ENCODE results near the gene SF1.

The SF1 gene

DNA sequence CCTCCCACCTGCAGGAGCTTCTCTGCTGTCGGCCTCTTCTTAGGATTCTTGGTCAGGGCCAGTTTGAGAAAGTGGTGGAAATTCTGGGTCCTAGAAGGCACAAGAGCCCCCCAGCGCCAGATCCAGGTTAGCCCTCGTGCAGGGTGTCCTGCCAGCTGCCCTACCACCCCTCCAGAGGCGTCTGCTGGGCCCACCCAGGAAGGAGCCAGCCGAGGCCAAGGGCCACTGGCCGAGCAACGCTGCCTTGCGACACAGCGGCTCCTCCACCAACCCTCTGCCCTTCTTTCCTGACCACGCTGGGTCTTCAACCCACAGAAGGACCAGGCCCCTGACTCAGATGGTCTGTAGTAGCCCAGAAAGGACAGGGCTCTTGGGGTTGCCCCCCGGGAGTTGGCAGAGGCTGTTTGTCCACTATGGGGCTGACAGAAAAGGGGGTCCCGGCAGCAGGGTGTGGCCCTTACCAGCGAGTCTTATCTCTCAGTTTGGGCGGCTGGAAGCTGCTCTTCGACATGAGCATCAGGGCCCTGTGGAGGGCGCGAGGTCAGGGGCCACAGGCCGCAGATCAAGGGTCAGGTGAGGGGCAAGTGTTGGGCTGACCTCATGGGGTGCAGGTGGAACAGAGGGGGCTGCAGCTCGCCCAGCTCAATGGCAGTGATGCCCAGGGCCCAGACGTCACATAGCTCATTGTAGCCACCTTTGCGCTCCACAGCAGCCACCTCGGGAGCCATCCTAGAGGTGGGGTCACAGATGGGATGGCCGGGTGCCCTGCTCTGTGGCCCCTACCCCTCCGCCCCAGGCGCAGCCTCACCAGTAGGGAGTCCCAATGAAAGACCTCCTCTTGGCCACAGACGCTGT, 22.2 kb upstream of the SF1 start:
- DNase-seq (ENCODE audit: low read depth): no peak

DNA sequence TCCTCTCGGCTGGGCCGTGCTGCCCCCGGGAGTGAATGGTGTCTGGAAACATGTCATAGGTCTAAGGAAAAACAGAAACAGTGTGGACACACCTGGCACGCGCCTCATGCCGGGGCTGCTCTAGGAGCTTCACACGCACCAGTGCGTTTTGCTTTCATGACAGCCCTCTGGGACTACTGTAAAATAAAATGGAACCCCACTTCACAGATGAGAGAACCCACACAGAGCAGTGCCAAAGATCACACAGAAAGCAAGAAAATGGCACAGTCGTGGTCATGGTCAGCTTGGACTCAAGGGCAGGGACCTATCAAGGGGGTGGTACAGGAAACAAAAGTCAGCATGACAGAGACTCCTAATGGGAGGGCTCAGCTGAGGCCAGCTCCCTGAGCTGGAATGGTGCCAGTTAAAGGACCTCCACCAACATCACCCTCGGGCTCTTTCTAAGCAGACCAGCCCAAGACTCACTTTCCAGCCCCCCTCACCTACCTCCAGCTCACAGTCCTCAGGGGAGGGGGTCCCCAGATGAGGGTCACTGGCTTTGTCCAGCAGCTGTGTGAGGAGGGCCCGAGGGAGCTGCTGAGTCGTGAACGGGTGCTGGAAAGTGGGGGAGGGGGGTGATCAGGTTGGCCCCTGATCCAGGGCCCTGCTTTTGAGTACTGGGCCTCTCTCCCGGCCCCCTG, 21.4 kb upstream of the SF1 start:
- DNase-seq (ENCODE audit: low read depth): no peak

DNA sequence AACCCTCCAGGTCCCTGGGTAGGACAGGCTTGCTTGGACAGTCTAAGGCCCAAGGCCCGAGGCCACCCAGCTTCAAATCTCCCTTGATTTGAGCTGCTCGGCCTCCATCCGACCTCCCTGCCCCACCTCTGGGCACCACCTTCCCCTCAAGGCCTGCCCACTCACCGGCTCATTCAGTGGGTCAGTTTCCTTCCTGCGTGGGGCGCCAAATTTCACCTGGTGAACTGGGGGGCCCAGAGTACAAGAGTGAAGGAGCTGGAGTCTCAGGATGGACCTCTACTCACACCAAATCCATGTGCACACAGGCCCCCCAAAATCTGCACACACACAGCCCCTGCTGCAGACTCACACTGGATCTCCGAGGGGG, 20.9 kb upstream of the SF1 start:
- DNase-seq (ENCODE audit: low read depth): no peak

DNA sequence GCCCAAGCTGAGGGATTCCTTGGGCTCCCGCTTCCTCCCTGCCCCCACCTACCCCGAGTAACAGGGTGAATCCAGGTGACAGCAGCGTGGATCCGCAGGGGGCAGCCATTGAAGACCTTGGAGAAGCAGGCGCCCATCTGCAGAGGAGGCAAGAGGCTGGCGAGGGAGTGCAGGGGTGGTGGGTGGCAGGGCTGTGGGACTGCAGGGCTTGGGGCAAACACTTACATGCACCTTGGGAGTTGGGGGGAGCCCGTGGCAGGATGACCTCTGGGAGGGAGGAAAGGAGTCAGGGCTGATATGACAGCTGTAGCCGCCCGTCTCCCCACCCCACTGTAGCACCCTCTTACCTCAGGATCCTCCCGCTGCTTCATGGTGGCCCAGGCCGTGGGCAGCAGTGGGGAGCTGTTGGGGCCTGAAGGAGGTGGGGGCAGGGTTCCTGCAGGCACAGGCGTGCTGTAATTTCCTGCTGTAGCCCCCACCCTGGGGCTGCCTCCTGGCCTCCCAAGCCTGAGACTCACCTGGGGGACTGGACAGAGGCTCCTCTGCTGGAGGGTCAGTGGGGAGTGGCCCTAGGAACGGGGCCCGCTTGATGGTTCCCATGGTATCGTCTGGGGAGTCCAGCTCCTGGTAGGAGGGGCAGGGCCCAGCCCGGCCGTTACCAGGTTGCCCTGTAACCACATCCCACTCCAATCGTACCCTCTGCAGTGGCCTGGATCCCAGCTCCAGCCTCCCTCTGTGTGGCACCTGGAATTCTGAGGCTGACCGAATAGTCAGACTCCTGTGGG, 18.6 kb upstream of the SF1 start:
- DNase-seq (ENCODE audit: low read depth): no peak

DNA sequence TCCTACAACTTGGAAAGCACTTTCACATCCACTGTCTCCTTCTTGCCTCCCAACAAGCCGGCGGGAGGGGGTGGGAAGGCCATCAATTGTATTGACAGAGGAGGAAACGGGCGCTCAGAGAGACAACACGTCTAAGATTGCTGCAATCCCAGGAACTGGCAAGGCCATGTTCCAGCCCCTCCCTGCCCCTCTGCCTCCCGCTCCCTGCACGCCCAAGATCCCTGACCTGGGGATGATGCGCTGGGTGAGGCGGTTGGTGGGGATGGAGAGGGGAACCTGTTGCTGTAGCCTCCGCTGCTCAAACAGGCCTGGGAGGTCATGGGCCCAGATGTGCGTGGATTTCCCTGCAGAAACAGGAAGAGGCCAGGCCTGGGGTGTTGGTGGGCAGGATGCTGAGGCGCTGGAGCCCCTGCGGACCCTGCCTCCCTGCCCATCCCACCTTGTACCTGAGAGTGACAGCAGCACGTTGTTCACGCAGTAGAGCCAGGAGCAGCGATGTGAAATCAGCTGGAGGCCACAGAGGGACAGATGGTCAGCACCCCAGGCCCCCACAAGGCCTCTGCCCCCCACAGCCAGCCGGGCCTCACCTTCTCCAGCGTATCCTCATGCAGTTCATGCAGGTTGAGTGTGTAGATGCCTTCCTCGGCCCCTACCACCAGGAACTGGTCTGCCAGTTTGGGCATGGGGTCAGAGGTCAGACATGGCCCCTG, 17.9 kb upstream of the SF1 start:
- no peak for DNase-seq (ENCODE audit: low read depth)

DNA sequence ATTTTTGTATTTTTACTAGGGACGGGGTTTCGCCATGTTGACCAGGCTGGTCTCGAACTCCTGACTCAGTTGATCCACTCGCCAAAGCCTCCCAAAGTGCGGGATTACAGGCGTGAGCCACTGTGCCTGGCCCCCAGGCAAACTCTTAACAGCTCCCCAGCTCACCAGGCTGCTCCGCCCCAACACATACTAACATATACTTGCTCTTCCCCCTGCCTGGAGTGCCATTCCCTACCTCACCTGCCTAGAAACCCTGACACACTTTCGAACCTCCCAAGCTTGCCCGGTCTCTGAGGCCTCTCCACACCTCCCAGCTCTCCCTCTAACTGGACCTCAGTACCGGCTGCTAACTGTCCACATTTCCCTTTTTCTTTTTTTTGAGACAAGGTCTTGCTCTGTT, 16.2 kb upstream of the SF1 start:
- no peak for DNase-seq (ENCODE audit: low read depth)

DNA sequence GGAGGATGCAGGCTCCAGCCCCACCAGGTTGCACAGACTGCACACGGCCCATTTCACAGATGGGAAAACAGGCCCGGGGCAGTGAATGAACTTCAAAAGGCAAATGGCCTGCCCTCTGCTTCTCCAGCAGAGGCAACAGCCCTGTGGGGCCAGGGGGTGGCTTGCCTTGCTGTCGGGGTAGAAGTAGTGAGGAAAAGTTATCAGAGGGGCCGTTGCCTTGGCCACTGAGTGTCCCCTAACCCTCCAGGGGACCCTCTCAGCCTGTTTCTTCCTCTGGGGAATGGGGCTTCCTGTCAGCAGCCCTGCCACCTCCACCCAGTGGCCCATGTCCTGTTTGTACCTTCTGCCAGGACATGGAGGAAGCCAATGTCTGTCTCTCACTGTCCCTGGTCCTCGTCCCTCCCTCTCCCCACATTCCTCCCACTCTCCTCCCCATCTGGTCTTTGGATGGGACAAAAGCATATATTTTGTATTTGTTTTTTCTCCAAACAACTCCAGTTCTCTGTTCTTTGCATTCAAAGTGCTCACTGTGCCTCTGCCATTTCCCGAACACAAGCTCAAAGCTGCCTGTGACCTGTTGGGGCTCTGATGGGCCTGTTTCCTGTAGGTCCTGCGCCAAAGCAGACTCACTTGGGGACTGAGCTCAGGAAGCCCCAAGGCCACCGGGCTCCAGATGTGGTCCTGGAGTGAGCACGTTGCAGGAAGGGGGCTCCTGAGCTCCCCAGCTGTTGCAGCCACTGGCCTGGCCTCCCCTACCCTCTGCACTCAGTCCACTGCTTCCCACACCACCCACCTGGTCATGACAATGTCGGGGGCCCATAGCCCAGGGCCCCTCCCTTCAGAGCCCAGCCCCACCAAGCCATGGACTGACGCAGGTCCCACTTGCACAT, 15.2 kb upstream of the SF1 start:
- DNase-seq (ENCODE audit: low read depth): no peak

DNA sequence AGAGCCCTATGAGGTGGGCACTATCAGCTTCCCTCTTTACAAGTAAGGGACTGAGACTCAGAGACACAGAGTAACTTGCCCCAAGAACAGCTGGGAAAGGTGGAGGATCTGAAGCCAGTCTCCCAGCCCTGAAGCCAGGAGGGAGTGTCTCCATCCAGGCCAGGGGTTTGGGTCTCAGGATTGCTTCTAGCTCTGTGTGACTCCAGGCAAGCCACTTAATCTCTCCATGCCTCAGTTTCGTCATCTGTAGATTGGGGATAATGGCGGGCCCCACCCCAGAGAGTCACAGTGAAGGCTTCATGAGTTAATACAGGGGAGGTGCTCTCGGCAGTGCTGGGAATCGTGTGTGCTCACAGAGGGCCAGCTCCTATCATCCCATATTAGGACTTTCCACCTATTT, 14.1 kb upstream of the SF1 start:
- no peak for DNase-seq (ENCODE audit: low read depth)

DNA sequence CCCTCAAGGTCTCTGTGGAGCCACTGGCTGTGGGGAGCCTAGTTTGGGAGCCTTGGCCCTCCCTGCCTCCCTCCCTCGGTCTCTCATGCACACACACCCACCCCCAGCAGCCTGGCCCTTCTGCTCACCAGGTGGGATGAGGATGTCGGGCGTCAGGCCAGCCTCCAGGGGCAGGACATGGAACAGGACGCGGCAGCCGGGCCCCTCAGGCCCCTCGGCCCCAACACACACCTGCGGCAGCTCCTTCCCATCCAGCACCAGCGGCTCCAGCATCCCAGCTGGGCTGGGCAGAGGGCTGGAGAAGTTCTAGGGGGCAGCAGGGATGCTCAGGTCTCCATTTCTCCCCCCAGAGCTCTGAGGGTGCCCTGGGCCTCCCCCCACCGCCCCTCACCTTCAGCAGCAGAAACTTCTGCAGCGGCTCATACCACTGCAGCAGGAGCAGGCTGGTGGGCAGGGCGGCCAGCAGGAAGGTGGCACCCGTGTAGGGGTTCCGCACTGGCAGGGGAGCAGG, 13.5 kb upstream of the SF1 start:
- no peak for DNase-seq (ENCODE audit: low read depth)

DNA sequence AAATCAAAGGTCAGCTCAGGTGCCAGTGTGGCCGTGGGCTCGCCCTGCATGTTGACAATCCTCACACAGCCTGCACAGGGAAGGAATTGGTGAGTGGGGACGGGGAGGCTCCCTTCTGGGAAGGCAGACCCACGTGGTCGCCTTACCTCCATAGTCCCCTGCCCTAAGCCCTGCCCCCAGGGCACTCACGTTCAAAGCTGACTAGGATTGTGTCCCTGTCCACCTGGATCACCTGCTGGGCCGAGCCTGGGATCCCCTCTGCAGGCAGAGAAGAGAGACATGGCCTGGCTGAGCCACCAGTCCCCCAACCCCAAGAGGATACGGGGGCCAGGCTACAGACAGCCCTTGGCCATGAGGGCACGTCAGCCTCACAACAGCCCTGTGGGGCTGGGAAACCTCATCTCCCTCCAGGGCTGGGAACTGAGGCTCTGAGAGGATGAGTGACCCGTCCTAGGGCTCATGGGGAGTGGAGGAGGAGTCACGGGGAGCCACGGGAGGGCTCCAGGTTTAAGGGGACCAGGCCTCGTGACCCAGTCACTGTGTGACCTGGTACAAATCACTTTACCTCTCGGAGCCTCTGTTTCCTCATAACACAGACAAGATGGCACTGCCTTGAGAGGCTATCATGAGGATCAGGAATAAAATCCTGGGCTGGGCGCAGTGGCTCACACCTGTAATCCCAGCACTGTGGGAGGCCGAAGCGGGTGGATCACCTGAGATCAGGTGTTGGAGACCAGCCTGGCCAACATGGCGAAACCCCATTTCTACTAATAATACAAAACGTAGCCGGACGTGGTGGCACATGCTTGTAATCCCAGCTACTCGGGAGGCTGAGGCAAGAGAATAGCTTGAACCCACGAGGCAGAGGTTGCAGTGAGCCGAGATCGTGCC, 12.1 kb upstream of the SF1 start:
- no peak for DNase-seq (ENCODE audit: low read depth)

DNA sequence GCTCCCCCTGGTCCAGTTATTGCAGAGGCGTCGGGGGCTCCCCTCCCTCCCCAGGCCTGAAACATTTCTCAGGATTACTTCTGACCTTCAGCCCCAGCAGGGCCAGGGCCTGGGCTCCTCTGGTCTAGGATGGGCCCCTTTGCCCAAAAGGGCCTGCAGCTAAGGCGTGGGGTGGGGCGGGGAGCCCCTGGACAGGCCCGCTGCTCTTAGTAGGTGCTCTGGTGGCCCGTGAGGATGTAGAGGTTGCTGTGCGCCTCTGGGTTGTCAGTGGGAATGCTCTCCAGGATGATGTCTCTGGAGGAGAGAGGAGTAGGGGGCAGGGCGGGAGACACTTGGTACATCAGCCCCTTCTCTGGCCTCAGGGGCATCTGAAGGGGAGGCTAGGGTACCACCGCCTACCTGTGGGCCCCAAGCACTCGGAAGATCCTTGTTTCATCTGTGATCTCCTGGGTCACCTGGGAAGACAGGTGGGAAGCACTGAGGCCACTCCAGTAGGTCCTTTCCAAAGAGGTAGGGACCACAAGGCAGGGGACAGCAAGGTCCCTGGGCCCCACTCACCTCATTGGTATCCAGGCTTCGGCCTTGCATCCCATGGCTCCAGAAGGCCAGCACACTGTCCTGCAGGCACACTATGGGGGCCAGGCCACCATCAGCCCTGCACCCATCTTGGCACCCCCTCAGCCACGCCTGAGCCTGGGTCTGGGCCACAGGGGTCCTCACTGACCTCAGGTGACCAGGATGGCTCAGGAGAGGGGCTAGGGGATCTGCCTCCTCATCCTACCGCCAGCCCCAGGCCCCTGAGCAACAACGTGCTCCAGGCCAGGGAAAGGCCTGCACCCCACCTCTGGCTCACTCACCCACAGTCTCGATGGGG, 11.2 kb upstream of the SF1 start:
- DNase-seq (ENCODE audit: low read depth): no peak

DNA sequence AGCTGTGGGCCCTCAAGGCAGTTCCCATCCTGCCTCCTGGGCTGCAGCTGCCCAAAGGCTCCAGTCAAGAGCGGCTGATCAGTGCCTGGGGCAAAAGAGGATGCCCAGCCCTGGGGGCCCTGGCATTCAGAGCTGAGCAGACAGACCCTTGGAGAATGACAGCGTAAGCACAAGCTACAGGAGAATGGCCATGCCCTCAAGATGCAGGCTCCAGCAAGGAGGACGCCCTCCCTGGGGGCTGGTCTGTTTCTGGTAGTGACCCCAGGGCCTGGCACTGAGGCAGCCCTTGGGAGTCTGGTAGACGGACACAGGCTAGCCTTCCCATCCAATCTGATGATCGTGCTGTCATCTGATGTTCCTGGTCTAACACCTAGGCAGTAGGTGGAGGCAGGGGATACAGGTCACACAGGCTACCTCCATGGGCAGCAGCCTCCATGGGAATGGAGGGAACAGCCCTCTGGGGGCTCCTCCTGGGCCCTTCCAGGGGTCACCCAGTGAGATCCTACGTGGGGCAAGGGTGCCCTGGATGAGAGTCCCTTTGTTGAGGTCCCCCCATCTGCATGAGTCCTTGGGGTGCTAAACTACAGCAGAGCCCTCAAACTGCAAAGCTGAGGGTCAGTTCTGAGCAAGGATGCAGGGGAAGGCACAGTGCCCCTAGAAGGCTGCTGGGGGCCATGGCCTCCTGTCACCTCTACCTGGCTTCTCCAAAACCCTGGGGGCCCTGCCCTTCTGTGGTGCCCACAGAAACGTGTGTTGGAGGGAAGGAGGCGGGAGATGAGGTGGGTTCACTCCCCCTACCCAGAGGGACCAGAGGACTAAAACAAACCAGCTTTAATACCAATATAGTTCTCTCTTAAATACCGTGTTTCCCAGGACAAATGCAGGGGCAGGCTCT, 10.2 kb upstream of the SF1 start:
- no peak for DNase-seq (ENCODE audit: low read depth)

DNA sequence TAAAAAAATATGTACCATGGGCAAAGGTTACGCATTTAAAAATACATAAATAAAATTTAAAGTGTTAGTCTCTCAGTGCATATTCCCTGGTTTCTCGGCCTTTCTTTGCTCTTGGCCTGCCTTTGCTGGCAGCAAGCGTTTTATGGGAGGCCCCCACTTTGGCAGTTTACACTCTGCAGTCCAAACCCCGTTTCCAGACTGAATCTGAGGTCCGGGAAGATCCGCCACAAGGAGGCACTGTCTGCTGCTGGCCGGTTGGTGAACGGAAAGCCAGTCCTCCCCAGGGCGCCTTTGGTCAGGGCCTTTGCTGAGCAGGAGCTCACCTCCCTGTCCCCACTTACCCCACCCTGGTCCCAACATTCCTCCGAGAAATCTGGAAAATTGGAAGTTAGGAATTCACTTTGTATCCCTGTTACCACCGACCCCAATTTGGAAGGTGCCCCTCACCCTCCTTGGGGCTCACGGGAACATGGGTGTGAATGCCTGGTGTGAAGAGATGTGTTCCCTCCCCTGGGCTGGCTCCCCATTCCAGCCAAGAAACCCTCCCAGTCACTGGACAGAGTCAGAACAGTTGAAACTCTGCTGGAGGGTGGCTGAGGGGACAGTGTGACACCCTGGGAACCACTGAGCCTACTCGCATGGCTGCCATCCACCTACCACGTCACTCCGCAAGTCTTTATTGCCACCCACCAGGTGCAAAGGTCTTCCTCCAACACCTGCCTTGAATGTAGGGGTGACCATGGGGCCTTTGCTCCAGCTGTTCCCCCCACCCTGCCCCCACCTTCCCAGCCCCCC, 9.4 kb upstream of the SF1 start:
- no peak for DNase-seq (ENCODE audit: low read depth)

DNA sequence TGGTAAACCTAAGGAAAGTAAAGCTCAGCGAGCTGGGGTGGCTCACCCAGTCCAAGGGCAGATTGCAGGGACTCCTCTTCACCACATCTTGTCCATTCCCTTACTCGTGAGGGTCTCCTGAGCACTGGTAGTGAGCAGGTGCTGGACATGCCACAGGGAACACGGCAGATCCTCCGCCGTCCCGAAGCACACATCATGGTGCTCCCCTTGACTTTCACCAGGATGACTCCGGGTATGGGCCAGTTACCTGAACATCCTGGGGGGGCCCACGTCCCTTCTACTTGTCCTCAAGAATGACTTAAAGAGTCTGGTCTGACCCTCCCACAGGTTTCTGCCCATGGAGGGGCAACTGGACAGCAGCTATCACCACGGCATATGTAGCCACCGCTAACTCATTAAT, 8.0 kb upstream of the SF1 start:
- no peak for DNase-seq (ENCODE audit: low read depth)

DNA sequence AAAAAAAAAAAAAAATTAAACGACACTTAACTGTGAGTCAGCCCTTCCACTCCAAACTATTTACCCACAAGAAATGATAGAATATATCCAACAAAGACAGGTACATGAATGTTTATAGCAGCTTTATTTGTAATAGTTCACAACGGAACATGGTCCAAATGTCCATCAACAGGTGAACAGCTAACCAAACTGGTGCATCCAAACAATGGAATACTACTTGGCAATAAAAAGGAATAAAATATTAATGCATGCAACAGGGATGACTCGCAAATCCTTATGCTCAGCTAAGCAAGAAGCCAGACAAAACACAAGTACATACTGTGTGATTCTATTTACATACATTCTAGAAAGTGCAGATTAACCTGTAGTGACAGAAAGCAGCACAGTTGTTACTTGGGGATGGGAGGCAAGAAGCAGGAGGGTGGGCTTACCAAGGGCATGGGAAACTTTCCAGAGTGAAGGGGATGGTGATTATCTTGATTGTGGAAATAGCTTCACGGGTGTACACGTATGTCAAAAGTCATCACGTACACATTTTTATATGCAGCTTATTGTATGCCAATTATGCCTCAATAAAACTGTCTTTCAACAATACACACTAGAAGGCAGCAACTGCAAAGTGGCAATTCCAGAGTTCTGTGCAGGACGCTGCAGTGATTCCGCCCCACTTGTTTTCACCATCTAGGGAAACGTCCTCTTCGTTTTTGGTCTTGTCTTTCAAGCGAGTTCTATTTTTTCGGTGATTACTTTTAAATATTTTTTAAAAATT, 6.7 kb upstream of the SF1 start:
- no peak for DNase-seq (ENCODE audit: low read depth)

DNA sequence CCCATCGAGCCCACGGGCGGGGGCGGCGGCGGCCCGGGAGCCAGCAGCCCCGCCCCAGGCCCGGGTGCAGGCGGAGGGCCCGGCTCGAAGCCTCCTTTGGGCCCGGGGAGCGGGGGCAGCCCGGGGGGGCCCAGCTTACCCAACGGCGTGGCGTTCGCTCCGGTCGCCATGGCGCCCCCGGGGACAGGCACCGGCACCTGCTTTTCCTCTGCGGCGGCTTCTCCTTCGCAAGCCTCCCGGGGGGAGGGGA, 194 bp downstream of the SF1 start:
- no peak for DNase-seq (ENCODE audit: low read depth)

All from stromal cell of bone marrow (primary cell).